MM.1S (cell line): Measurements from ENCODE around the gene CELA2A.
"Not testable (repeated sequence)": the region's sequence is repeated elsewhere in the genome, so short reads cannot be mapped to it uniquely, and the experiment has no call there.

Experiments used
- DNase-seq: peaks from one replicate; pipeline ENCODE4 v3.0.0-alpha.2; 2015
- H2AFZ ChIP-seq: fragments of 300-600 bp; sonication (generic); 2 replicates; pipeline ENCODE4 v1.6.0; 2016; ENCODE audit warnings: antibody characterized with exemption, low read length
- H3F3A ChIP-seq: fragments of 300-600 bp; sonication (generic); 2 replicates; pipeline ENCODE4 v1.6.1; 2016; ENCODE audit warnings: mild to moderate bottlenecking, antibody characterized with exemption, low read length, moderate library complexity, mixed read lengths; ENCODE audit not compliant: insufficient read depth
- H3K27ac ChIP-seq: fragments of 300-600 bp; sonication (generic); 2 replicates; pipeline ENCODE4 v1.5.1; 2016; ENCODE audit warnings: mild to moderate bottlenecking, low read length
- H3K27me3 ChIP-seq: fragments of 300-600 bp; sonication (generic); replicated peaks from 2 replicates; pipeline ENCODE4 v1.6.0; 2016; ENCODE audit warnings: low read length; ENCODE audit not compliant: insufficient read depth
- H3K36me3 ChIP-seq: fragments of 300-600 bp; sonication (generic); replicated peaks from 2 replicates; pipeline ENCODE4 v1.6.1; 2016; ENCODE audit warnings: mild to moderate bottlenecking, low read length, mixed read lengths; ENCODE audit not compliant: insufficient read depth
- H3K4me1 ChIP-seq: fragments of 300-600 bp; sonication (generic); 2 replicates; pipeline ENCODE4 v1.6.1; 2016; ENCODE audit warnings: low read length, mixed read lengths
- H3K4me2 ChIP-seq: fragments of 300-600 bp; sonication (generic); 2 replicates; pipeline ENCODE4 v1.6.0; 2016; ENCODE audit warnings: low read depth, low read length
- H3K4me3 ChIP-seq: fragments of 300-600 bp; sonication (generic); 2 replicates; pipeline ENCODE4 v1.5.1; 2016; ENCODE audit warnings: low read length, mixed read lengths
- H3K79me2 ChIP-seq: fragments of 300-600 bp; sonication (generic); 2 replicates; pipeline ENCODE4 v1.6.1; 2016; ENCODE audit warnings: mixed run types, low read length, mixed read lengths
- H3K9ac ChIP-seq: fragments of 300-600 bp; sonication (generic); 2 replicates; pipeline ENCODE4 v1.6.1; 2016; ENCODE audit warnings: low read length, mixed read lengths
- H3K9me2 ChIP-seq: fragments of 300-600 bp; sonication (generic); replicated peaks from 2 replicates; pipeline ENCODE4 v1.6.1; 2016; ENCODE audit warnings: mild to moderate bottlenecking, low read length, mixed read lengths; ENCODE audit not compliant: insufficient read depth
- H3K9me3 ChIP-seq: fragments of 300-600 bp; sonication (generic); replicated peaks from 2 replicates; pipeline ENCODE4 v1.6.1; 2016; ENCODE audit warnings: mild to moderate bottlenecking, low read length, mixed read lengths; ENCODE audit not compliant: insufficient read depth
- H4K20me1 ChIP-seq: fragments of 300-600 bp; sonication (generic); 2 replicates; pipeline ENCODE4 v1.6.1; 2016; ENCODE audit warnings: mild to moderate bottlenecking, low read length, moderate library complexity, mixed read lengths; ENCODE audit not compliant: insufficient read depth
- CTCF ChIP-seq: fragments of 300-600 bp; sonication (generic); IDR thresholded peaks from 2 replicates; pipeline ENCODE4 v1.5.1; 2016; ENCODE audit warnings: antibody characterized with exemption, low read length, mixed read lengths
- EZH2 ChIP-seq: fragments of 300-600 bp; sonication (generic); optimal IDR thresholded peaks from 2 replicates; pipeline ENCODE3; 2017; ENCODE audit warnings: low read depth, mild to moderate bottlenecking, antibody characterized with exemption, low read length, mixed read lengths
- EZH2phosphoT487 ChIP-seq: fragments of 300-600 bp; sonication (generic); IDR thresholded peaks from 2 replicates; pipeline ENCODE4 v1.6.1; 2018; ENCODE audit warnings: antibody characterized with exemption, low read length

Gene CELA2A

GRCh38 chr1:15479654-15480347, 23.3 kb downstream of the CELA2A start:
- H3F3A ChIP-seq = no peaks in the 10 kb centered on the region
- no peaks in the 10 kb centered on the region for H3K79me2 ChIP-seq
- H3K9me3 ChIP-seq = no peaks in the 10 kb centered on the region
- no peak overlapping the region for H2AFZ ChIP-seq
- no peaks in the 10 kb centered on the region for H3K9me2 ChIP-seq
- H3K9ac ChIP-seq = no peak overlapping the region
- H4K20me1 ChIP-seq = no peaks in the 10 kb centered on the region
- H3K36me3 ChIP-seq = no peaks in the 10 kb centered on the region
- H3K27me3 ChIP-seq = no peaks in the 10 kb centered on the region
- no peak overlapping the region for H3K4me2 ChIP-seq
- TF ChIP-seq CTCF = no peak
- TF ChIP-seq EZH2 = no peak
- TF ChIP-seq EZH2phosphoT487 = no peak
- no peak overlapping the region for H3K27ac ChIP-seq
- no peaks in the 10 kb centered on the region for H3K4me1 ChIP-seq
- H3K4me3 ChIP-seq = no peak overlapping the region
- no peak for DNase-seq

GRCh38 chr1:15482455-15482854, 25.9 kb downstream of the CELA2A start:
- not testable (repeated sequence) for DNase-seq, H2AFZ ChIP-seq, H3K79me2 ChIP-seq, H3K27me3 ChIP-seq, H4K20me1 ChIP-seq, H3F3A ChIP-seq, H3K4me2 ChIP-seq, H3K27ac ChIP-seq, H3K4me1 ChIP-seq, H3K9me2 ChIP-seq, H3K36me3 ChIP-seq, H3K9ac ChIP-seq, H3K9me3 ChIP-seq, H3K4me3 ChIP-seq

- H3K27me3 ChIP-seq, H3K4me1 ChIP-seq, H3F3A ChIP-seq, H3K9ac ChIP-seq, H2AFZ ChIP-seq, H3K9me3 ChIP-seq, H3K36me3 ChIP-seq, H3K27ac ChIP-seq, H3K4me3 ChIP-seq, H3K79me2 ChIP-seq, H3K9me2 ChIP-seq, H4K20me1 ChIP-seq, DNase-seq, H3K4me2 ChIP-seq: not testable (repeated sequence)
Measured at GRCh38 chr1:15482983-15483543, 26.5 kb downstream of the CELA2A start.

- Histone ChIP-seq H3K36me3 (no peaks in the 10 kb centered on the region), H3K4me2 (no peak overlapping the region), H3K27me3 (no peaks in the 10 kb centered on the region), H4K20me1 (no peaks in the 10 kb centered on the region), H2AFZ (no peak overlapping the region), H3K4me1 (no peaks in the 10 kb centered on the region), H3K79me2 (no peaks in the 10 kb centered on the region), H3F3A (no peaks in the 10 kb centered on the region), H3K4me3 (no peak overlapping the region), H3K9ac (no peak overlapping the region), H3K9me3 (no peaks in the 10 kb centered on the region), H3K27ac (no peak overlapping the region), H3K9me2 (no peaks in the 10 kb centered on the region)
- TF ChIP-seq CTCF = no peak
- TF ChIP-seq EZH2phosphoT487 = no peak
- TF ChIP-seq EZH2 = no peak
- no peak for DNase-seq
Measured at GRCh38 chr1:15483971-15484370, 27.4 kb downstream of the CELA2A start.

- H3K27me3 ChIP-seq, H3K4me2 ChIP-seq, H4K20me1 ChIP-seq, H3K9me2 ChIP-seq, H3K9me3 ChIP-seq, H3K9ac ChIP-seq, H3K36me3 ChIP-seq, DNase-seq, H2AFZ ChIP-seq, H3K4me1 ChIP-seq, H3K79me2 ChIP-seq, H3F3A ChIP-seq, H3K27ac ChIP-seq, H3K4me3 ChIP-seq: not testable (repeated sequence)
Measured at GRCh38 chr1:15484443-15484842, 27.9 kb downstream of the CELA2A start.
